GM12873 (cell line): Measurements from ENCODE around the gene CYP8B1.

Experiments used
- CTCF ChIP-seq: IDR thresholded peaks from 2 replicates; pipeline ENCODE4 v1.5.1; 2012; ENCODE audit warnings: low read depth, mild to moderate bottlenecking, moderate library complexity, low read length, control low read depth; ENCODE audit not compliant: insufficient read depth; ENCODE audit errors: missing control alignments

CYP8B1 gene

GRCh38 chr3:42849017-42849416 lies 26.7 kb downstream of the CYP8B1 start:
- no peak for TF ChIP-seq CTCF

DNA sequence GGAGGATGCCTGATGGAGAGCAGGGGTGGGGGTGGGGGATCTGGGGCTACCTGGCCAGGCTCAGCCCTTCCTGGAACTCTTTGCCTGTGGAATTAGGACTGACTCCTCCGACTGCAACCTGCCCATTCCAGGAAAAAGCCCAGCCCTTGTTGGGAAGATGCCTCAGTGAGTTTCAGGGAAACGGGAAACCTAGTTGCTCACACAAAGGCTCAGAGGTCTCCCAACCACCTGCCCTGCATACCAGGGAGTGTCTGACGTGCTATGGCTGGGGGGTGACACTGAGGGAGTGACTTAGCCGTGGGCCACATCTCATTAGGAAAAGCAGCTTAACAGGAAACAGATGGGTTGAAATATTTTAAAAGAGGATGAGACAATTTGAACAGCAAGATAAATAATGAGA lies 27.9 kb downstream of the CYP8B1 start:
- no peak for TF ChIP-seq CTCF

DNA sequence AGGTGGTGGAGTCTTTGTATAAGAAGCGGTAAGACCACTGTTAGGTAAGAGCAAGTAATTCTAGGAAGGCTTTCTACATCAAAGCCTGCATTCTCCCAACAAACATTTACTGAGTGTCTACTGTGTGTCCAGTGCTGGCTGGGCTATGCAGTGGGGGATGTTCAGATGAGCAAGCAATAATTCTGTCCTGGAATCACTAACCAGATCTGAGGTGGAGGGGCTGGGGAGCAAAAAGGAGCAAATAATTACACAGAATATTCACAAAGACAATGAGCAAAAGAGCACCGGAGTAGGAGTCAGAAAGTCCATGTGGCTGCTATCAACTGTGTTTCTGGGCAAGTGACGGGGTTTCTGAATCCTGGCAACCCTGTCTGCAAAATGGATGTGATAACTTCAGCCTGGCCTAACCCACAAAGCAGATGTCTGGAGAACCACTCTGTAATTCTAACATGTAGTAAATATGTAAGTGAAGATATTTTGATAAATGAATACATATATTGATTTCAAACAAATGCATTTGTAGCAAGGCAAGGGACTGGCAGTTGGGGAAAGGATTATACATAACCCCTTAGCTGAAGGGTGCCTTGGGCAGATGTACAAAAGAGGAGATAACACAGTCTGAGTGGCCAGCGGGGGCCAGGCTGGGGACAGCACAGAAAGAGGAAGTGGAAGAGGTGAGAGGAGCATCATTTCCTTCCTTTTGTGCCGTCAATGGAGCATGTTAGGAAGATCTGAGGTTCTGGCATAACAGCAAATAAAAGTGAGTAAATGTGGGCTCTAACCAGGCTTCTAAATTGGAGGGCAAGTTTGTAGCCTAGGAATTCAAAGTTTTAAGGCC lies 28.8 kb downstream of the CYP8B1 start:
- TF ChIP-seq CTCF: no peak

GRCh38 chr3:42844815-42845214 lies 30.9 kb downstream of the CYP8B1 start:
- TF ChIP-seq CTCF: no peak

DNA sequence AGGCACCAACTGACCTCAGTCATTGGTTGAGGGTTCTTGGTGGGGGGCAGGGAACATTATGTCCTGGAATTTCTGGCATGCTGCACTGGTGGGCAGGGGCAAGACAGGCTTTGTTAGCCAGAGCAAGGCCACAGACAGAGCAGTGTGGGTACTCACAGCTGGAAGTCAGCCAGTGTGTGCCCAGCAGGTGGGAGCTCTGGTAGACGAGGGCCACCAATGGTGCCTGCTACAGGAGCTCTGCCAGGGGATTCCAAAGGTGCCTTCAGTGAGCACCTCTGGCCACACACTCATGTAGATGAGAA lies 31.3 kb downstream of the CYP8B1 start:
- no peak for TF ChIP-seq CTCF

DNA sequence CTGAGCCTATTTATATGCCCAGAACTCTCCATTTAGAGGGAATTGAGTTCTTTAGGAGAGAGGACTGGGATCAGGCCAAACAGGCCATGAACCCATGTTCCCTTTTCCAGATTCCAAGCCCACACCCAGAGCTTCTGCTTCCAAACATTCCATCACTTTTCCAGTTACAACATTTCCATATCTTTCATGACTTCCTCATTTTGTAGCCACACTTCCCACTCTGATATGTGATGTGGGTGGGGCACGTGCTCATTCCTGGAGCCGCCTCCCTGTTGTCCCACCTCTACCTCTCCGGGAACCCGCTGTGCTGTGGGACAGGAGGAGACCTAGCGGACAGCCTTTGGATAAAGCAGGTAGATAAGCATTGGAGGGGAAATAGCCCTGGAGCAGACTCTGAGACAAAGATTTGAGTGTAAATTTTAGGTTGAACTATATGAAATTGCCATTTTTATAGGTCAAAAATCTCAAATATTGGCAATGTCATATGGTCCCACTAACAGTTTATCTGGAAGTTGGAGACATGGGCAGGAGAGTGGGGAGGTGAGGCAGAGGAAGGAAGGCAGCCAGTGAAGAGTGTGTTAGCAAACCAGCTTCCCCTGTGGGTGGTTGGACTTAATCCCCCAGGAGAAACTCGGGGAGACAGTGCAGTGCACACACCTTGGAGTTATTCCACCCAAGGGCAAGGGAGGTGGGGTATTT lies 31.8 kb downstream of the CYP8B1 start:
- no peak for TF ChIP-seq CTCF

DNA sequence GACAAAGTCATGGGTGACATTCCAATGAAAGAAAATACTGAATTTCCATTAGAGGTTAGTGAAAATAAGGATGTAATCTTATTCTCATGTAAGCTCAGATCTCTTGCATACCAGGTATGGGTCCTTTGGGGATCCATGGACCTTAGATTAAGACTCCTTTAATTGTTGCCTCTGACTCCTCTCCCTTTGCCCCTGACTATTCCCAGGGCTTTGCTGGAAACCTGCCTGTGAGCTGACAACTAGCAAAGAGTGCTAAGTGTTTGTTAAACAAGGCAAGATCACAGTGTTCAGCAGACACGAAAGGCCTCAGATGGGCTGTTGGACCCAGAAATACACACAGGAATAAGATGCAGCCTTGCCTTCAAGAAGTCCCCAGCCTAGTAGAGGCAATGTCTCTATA lies 34.3 kb downstream of the CYP8B1 start:
- no peak for TF ChIP-seq CTCF
